IMR-90 (cell line): Measurements from ENCODE around the gene TRA2B. TPM values are rescaled to one million over a fixed set of nuclear protein-coding genes. Genes with fewer than 3 reads are reported as not detected.

Experiments
- polyA plus RNA-seq, 3 experiments: library from polyadenylated mRNA; depleted of rRNA; stranded (reverse); fragments of >200 nt; gene quantifications; 2 replicates each; pipeline ENCODE4 v1.2.3, GENCODE V29; 2012; ENCODE audit warnings: low replicate concordance in 1 of 3
- total RNA-seq: library from RNA; depleted of rRNA; stranded (reverse); fragments of >200 nt; gene quantifications from 2 replicates; pipeline ENCODE4 v1.2.3, GENCODE V29; 2012; rRNA removed

Gene TRA2B
- total and polyA plus RNA-seq, 2 of the 4 experiments (the other 2 are of a cell fraction) = 127 to 208 TPM

Other genes with a start within 250 kb of the TRA2B start
- 88.2 and 126 TPM in 2 replicates for gene IGF2BP2, start 113.0 kb downstream of the TRA2B start, total RNA-seq
- 20.3 and 23.4 TPM in 2 replicates for gene IGF2BP2, start 113.0 kb downstream of the TRA2B start, polyA plus RNA-seq (2012; rRNA removed)
- 20.1 and 25.3 TPM in 2 replicates for gene ETV5, start 171.1 kb upstream of the TRA2B start, total RNA-seq
- gene ETV5, start 171.1 kb upstream of the TRA2B start, polyA plus RNA-seq (2012; rRNA removed) = 15.7 TPM in 2 replicates